ENCODE results near the gene ZBTB5.

The ZBTB5 gene

GRCh38 chr9:37464426-37465248, 613 bp downstream of the ZBTB5 start:
- CTCF ChIA-PET = interaction anchor here (1.0 to 1.6 kb wide), 3 partner anchors 17 to 127 kb away, joined by 3 read pairs; no protein-coding TSS in a partner anchor
- no peaks in the 10 kb centered on the region for H3K27me3 ChIP-seq (replicated peaks in 2 of 5; ENCODE audit: control insufficient read depth in 4 of 5, insufficient read depth in 5 of 5, low read length in 4 of 5)
- H3K4me1 ChIP-seq (ENCODE audit: control extremely low read depth in 1 of 4, control insufficient read depth in 4 of 4, insufficient read depth in 4 of 4, low read length in 3 of 4) = peaks cover 9 to 34% (median 20%) of the 10 kb centered on the region in 4 experiments
- H3K36me3 ChIP-seq (ENCODE audit: control insufficient read depth in 4 of 4, insufficient read depth in 4 of 4, low read length in 3 of 4) = no peaks in the 10 kb centered on the region
- under 1% methylated on average over 46 of the region's 47 CpGs for WGBS (ENCODE audit: insufficient coverage)
- POLR2A ChIA-PET = interaction anchor here (0.5 kb wide), 1 partner anchor 1179 kb away, joined by 3 read pairs; no protein-coding TSS in a partner anchor
- peak overlapping the region; percentile 79 to 97 (median 92) for H3K4me3 ChIP-seq (ENCODE audit: control insufficient read depth in 1 of 7, extremely low read depth in 1 of 7, insufficient read depth in 4 of 7, low read depth in 2 of 7, low read length in 6 of 7)
- H3K27ac ChIP-seq (ENCODE audit: insufficient read depth in 1 of 2, low read depth in 1 of 2, low read length in 2 of 2, poor library complexity in 1 of 2, severe bottlenecking in 2 of 2) = peak overlapping the region; percentile 96 to 97
- no peaks in the 10 kb centered on the region for H3K9me3 ChIP-seq (ENCODE audit: control extremely low read depth in 1 of 5, control insufficient read depth in 4 of 5, insufficient read depth in 2 of 5, low read depth in 1 of 5, low read length in 4 of 5)
- DNase-seq = peak; percentile 90 to 96 (median 90)

- ChIA-PET POLR2A (no interaction called here), CTCF (interaction anchor here (1.0 to 1.6 kb wide), 3 partner anchors 17 to 128 kb away, joined by 3 read pairs; no protein-coding TSS in a partner anchor)
- peaks cover 9 to 34% (median 20%) of the 10 kb centered on the region in 4 experiments for H3K4me1 ChIP-seq (ENCODE audit: control extremely low read depth in 1 of 4, control insufficient read depth in 4 of 4, insufficient read depth in 4 of 4, low read length in 3 of 4)
- no peak for DNase-seq
- no peaks in the 10 kb centered on the region for H3K9me3 ChIP-seq (ENCODE audit: control extremely low read depth in 1 of 5, control insufficient read depth in 4 of 5, insufficient read depth in 2 of 5, low read depth in 1 of 5, low read length in 4 of 5)
- WGBS (ENCODE audit: insufficient coverage) = 75% methylated on average over 2 of the region's 3 CpGs
- no peaks in the 10 kb centered on the region for H3K36me3 ChIP-seq (ENCODE audit: control insufficient read depth in 4 of 4, insufficient read depth in 4 of 4, low read length in 3 of 4)
- no peaks in the 10 kb centered on the region for H3K27me3 ChIP-seq (replicated peaks in 2 of 5; ENCODE audit: control insufficient read depth in 4 of 5, insufficient read depth in 5 of 5, low read length in 4 of 5)
- H3K4me3 ChIP-seq (ENCODE audit: control insufficient read depth in 1 of 7, extremely low read depth in 1 of 7, insufficient read depth in 4 of 7, low read depth in 2 of 7, low read length in 6 of 7) = peak overlapping the region in 6 of 7 experiments; percentile 79 to 97 (median 93)
- H3K27ac ChIP-seq (ENCODE audit: insufficient read depth in 1 of 2, low read depth in 1 of 2, low read length in 2 of 2, poor library complexity in 1 of 2, severe bottlenecking in 2 of 2) = peak overlapping the region; percentile 96 to 97
Measured at GRCh38 chr9:37464006-37464405, 1.2 kb downstream of the ZBTB5 start.

GRCh38 chr9:37456817-37457216, 8.4 kb downstream of the ZBTB5 start:
- CTCF ChIA-PET = interaction anchor here (0.9 to 1.1 kb wide), 2 partner anchors 41 to 50 kb away, joined by 3 read pairs; no protein-coding TSS in a partner anchor
- WGBS (ENCODE audit: insufficient coverage) = no CpG with 5 or more reads among the region's 1 CpG

GRCh38 chr9:37455884-37456647, 9.2 kb downstream of the ZBTB5 start:
- peaks cover 0 to 4% (median 0%) of the 10 kb centered on the region in 5 experiments for H3K9me3 ChIP-seq (ENCODE audit: control extremely low read depth in 1 of 5, control insufficient read depth in 4 of 5, insufficient read depth in 2 of 5, low read depth in 1 of 5, low read length in 4 of 5)
- no peak overlapping the region for H3K4me3 ChIP-seq (ENCODE audit: control insufficient read depth in 1 of 7, extremely low read depth in 1 of 7, insufficient read depth in 4 of 7, low read depth in 2 of 7, low read length in 6 of 7)
- peaks cover 0 to 10% (median 5%) of the 10 kb centered on the region in 4 experiments for H3K36me3 ChIP-seq (ENCODE audit: control insufficient read depth in 4 of 4, insufficient read depth in 4 of 4, low read length in 3 of 4)
- H3K27ac ChIP-seq (ENCODE audit: insufficient read depth in 1 of 2, low read depth in 1 of 2, low read length in 2 of 2, poor library complexity in 1 of 2, severe bottlenecking in 2 of 2) = no peak overlapping the region
- no peak for DNase-seq
- CTCF ChIA-PET = interaction anchor here (0.9 to 1.1 kb wide), 2 partner anchors 41 to 49 kb away, joined by 3 read pairs; no protein-coding TSS in a partner anchor
- H3K4me1 ChIP-seq (ENCODE audit: control extremely low read depth in 1 of 4, control insufficient read depth in 4 of 4, insufficient read depth in 4 of 4, low read length in 3 of 4) = peaks cover 0 to 3% (median 2%) of the 10 kb centered on the region in 4 experiments
- POLR2A ChIA-PET = no interaction called here
- 98% methylated on average over 4 of the region's 7 CpGs for WGBS (ENCODE audit: insufficient coverage)
- H3K27me3 ChIP-seq (replicated peaks in 2 of 5; ENCODE audit: control insufficient read depth in 4 of 5, insufficient read depth in 5 of 5, low read length in 4 of 5) = no peaks in the 10 kb centered on the region

More at GRCh38 chr9:37456817-37457216, 8.4 kb downstream of the ZBTB5 start:
- Histone ChIP-seq H3K36me3 (ENCODE audit: control insufficient read depth in 4 of 4, insufficient read depth in 4 of 4, low read length in 3 of 4) (peaks cover 0 to 10% (median 5%) of the 10 kb centered on the region in 4 experiments), H3K4me3 (ENCODE audit: control insufficient read depth in 1 of 7, extremely low read depth in 1 of 7, insufficient read depth in 4 of 7, low read depth in 2 of 7, low read length in 6 of 7) (no peak overlapping the region), H3K27me3 (replicated peaks in 2 of 5; ENCODE audit: control insufficient read depth in 4 of 5, insufficient read depth in 5 of 5, low read length in 4 of 5) (no peaks in the 10 kb centered on the region), H3K27ac (ENCODE audit: insufficient read depth in 1 of 2, low read depth in 1 of 2, low read length in 2 of 2, poor library complexity in 1 of 2, severe bottlenecking in 2 of 2) (no peak overlapping the region), H3K9me3 (ENCODE audit: control extremely low read depth in 1 of 5, control insufficient read depth in 4 of 5, insufficient read depth in 2 of 5, low read depth in 1 of 5, low read length in 4 of 5) (peaks cover 0 to 4% (median 0%) of the 10 kb centered on the region in 5 experiments), H3K4me1 (ENCODE audit: control extremely low read depth in 1 of 4, control insufficient read depth in 4 of 4, insufficient read depth in 4 of 4, low read length in 3 of 4) (peaks cover 0 to under 1% (median 0%) of the 10 kb centered on the region in 4 experiments)
- no peak for DNase-seq
- POLR2A ChIA-PET = no interaction called here

- Histone ChIP-seq H3K4me3 (ENCODE audit: control insufficient read depth in 1 of 7, extremely low read depth in 1 of 7, insufficient read depth in 4 of 7, low read depth in 2 of 7, low read length in 6 of 7) (no peak overlapping the region), H3K27ac (ENCODE audit: insufficient read depth in 1 of 2, low read depth in 1 of 2, low read length in 2 of 2, poor library complexity in 1 of 2, severe bottlenecking in 2 of 2) (no peak overlapping the region), H3K36me3 (ENCODE audit: control insufficient read depth in 4 of 4, insufficient read depth in 4 of 4, low read length in 3 of 4) (peaks cover 3 to 18% (median 10%) of the 10 kb centered on the region in 4 experiments), H3K27me3 (replicated peaks in 2 of 5; ENCODE audit: control insufficient read depth in 4 of 5, insufficient read depth in 5 of 5, low read length in 4 of 5) (no peaks in the 10 kb centered on the region), H3K9me3 (ENCODE audit: control extremely low read depth in 1 of 5, control insufficient read depth in 4 of 5, insufficient read depth in 2 of 5, low read depth in 1 of 5, low read length in 4 of 5) (peaks cover 0 to 4% (median 0%) of the 10 kb centered on the region in 5 experiments), H3K4me1 (ENCODE audit: control extremely low read depth in 1 of 4, control insufficient read depth in 4 of 4, insufficient read depth in 4 of 4, low read length in 3 of 4) (peaks cover 0 to 3% (median 2%) of the 10 kb centered on the region in 4 experiments)
- CTCF ChIA-PET = interaction anchor here (1.3 kb wide), 1 partner anchor 8 kb away, joined by 3 read pairs; no protein-coding TSS in a partner anchor
- POLR2A ChIA-PET = no interaction called here
- DNase-seq = no peak
Measured at GRCh38 chr9:37454238-37454637, 11.0 kb downstream of the ZBTB5 start.

GRCh38 chr9:37453827-37454226, 11.4 kb downstream of the ZBTB5 start:
- no peak overlapping the region for H3K27ac ChIP-seq (ENCODE audit: insufficient read depth in 1 of 2, low read depth in 1 of 2, low read length in 2 of 2, poor library complexity in 1 of 2, severe bottlenecking in 2 of 2)
- H3K4me3 ChIP-seq (ENCODE audit: control insufficient read depth in 1 of 7, extremely low read depth in 1 of 7, insufficient read depth in 4 of 7, low read depth in 2 of 7, low read length in 6 of 7) = no peak overlapping the region
- peaks cover 0 to 4% (median 0%) of the 10 kb centered on the region in 5 experiments for H3K9me3 ChIP-seq (ENCODE audit: control extremely low read depth in 1 of 5, control insufficient read depth in 4 of 5, insufficient read depth in 2 of 5, low read depth in 1 of 5, low read length in 4 of 5)
- ChIA-PET POLR2A (no interaction called here), CTCF (no interaction called here)
- H3K4me1 ChIP-seq (ENCODE audit: control extremely low read depth in 1 of 4, control insufficient read depth in 4 of 4, insufficient read depth in 4 of 4, low read length in 3 of 4) = peaks cover 0 to 3% (median 2%) of the 10 kb centered on the region in 4 experiments
- DNase-seq = no peak
- peaks cover 3 to 18% (median 10%) of the 10 kb centered on the region in 4 experiments for H3K36me3 ChIP-seq (ENCODE audit: control insufficient read depth in 4 of 4, insufficient read depth in 4 of 4, low read length in 3 of 4)
- 100% methylated on average over 1 of the region's 1 CpG for WGBS (ENCODE audit: insufficient coverage)
- no peaks in the 10 kb centered on the region for H3K27me3 ChIP-seq (replicated peaks in 2 of 5; ENCODE audit: control insufficient read depth in 4 of 5, insufficient read depth in 5 of 5, low read length in 4 of 5)
